Mucosa of rectum (tissue), 2 donors: ENCODE measurements around the gene STAC3.

Experiments
- H3K27ac ChIP-seq, 2 donors: one replicate each; pipeline ENCODE4 v1.7.0; 2013; ENCODE audit warnings: inconsistent platforms in 2 of 2, low read depth in 2 of 2, low read length in 2 of 2
- H3K27me3 ChIP-seq, 2 donors: one replicate each; pipeline ENCODE4 v1.7.0; 2013; ENCODE audit warnings: low read length in 2 of 2; ENCODE audit not compliant: control insufficient read depth in 2 of 2, insufficient read depth in 2 of 2
- H3K36me3 ChIP-seq, 2 donors: one replicate each; pipeline ENCODE4 v1.7.0; 2013; ENCODE audit warnings: low read length in 2 of 2; ENCODE audit not compliant: control insufficient read depth in 2 of 2, insufficient read depth in 2 of 2
- H3K4me1 ChIP-seq, 2 donors: one replicate each; pipeline ENCODE4 v1.7.0; 2013; ENCODE audit warnings: low read length in 2 of 2, mild to moderate bottlenecking in 1 of 2; ENCODE audit not compliant: control insufficient read depth in 2 of 2, insufficient read depth in 2 of 2
- H3K4me3 ChIP-seq, 2 donors: one replicate each; pipeline ENCODE4 v1.7.0; 2013; ENCODE audit warnings: low read length in 2 of 2
- H3K9ac ChIP-seq, 2 donors: one replicate each; pipeline ENCODE4 v1.7.0; 2013; ENCODE audit warnings: low read length in 2 of 2, low read depth in 1 of 2, mild to moderate bottlenecking in 1 of 2
- H3K9me3 ChIP-seq, 2 donors: one replicate each; pipeline ENCODE4 v1.7.0; 2013; ENCODE audit warnings: low read length in 2 of 2; ENCODE audit not compliant: control insufficient read depth in 2 of 2
- donor health status: healthy.
- donor health status: Normal muscosa, but diverticular disease.

The STAC3 gene

DNA sequence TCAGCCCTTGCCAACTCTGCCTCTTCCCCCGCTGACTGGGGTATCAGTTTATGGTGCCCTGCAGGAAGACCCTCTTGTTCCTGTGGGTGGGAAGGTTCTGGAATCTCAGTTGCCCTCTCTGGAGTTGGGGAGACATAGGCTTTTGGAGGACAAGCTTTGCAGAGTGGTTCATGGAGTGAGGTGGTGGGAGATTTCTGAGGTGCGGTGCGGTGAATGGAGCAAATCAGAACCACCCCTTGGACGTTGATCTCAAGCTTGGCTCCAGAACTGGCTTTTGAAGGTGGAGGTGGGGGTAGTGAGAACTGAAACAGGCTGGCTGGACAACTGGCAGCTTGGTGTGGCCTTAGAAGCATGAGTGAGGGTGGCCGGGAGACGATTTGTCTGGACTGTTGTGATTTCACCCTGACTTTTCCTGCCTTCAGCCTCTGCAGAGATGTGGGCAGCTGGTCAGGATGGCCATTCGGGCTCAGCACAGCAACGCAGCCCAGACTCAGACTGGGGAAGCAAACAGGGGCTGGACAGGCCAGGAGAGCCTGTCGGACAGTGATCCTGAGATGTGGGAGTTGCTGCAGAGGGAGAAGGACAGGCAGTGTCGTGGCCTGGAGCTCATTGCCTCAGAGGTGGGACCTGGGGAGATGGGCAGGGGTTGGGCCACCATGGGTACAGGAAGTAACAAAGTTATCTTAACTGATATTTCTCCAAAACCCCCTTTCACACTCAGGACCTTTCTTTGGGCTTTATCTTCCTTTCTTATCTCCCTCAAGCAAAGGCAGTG is 20.4 kb downstream of the STAC3 start:
- no peak overlapping the region for H3K27ac ChIP-seq

DNA sequence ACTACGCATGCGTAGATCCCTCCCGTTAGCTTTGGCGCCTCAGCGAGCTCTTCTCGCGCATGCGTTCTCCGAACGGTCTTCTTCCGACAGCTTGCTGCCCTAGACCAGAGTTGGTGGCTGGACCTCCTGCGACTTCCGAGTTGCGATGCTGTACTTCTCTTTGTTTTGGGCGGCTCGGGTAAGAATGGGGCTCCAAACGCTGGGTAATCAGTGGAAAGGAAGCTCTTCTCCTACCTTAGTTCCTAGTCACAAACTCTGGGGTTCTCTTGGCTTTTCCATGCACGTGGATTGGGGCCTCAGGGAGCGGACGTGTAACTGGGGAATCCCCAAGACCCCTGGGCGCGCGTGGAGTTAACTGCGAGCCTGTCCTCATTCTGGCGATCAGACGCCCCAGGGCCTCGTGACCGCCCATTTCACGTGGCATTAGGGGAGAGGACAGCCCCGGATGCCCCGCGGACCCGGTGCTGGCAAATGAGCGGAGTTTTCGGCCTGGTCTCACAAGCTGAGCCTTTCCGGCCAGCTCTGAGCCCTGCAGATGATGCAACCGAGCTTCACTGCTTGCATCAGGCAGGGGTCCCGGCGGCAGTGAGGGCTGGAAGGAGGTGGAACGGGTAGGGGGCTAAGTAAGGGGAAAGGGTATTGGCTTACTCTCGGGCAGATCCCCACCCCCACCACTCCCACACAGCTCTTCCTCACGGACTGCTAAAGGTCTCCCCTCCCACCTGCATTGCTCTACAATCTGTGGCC is 21.2 kb downstream of the STAC3 start, which contains the start of gene SHMT2:
TSS of gene SHMT2 (plus strand) at position 78 of the 747 bp plus-strand sequence. CDS start at position 146, 68 bp downstream.
- H3K9ac ChIP-seq, result peak within 1 kb of the TSS; percentile 63 to 85
- H3K27me3 ChIP-seq, result peaks cover 19 to 20% of the 10 kb centered on the region in 2 donors
- peaks cover 21 to 23% of the 10 kb centered on the region in 2 donors for H3K4me1 ChIP-seq
- H3K36me3 ChIP-seq, result peaks cover 25 to 27% of the 10 kb centered on the region in 2 donors
- peak within 1 kb of the TSS; percentile 72 to 95 for H3K4me3 ChIP-seq
- peak within 1 kb of the TSS; percentile 18 to 77 for H3K27ac ChIP-seq
- H3K9me3 ChIP-seq, result no peaks in the 10 kb centered on the region

More for the DNA sequence above, 20.4 kb downstream of the STAC3 start:
- H3K9ac ChIP-seq, result peak overlapping the region; percentile 63 to 85
- H3K36me3 ChIP-seq, result peaks cover 25 to 27% of the 10 kb centered on the region in 2 donors
- H3K4me1 ChIP-seq, result peaks cover 20 to 21% of the 10 kb centered on the region in 2 donors
- no peaks in the 10 kb centered on the region for H3K9me3 ChIP-seq
- H3K4me3 ChIP-seq, result peak overlapping the region; percentile 72 to 95
- H3K27me3 ChIP-seq, result peaks cover 13 to 18% of the 10 kb centered on the region in 2 donors

DNA sequence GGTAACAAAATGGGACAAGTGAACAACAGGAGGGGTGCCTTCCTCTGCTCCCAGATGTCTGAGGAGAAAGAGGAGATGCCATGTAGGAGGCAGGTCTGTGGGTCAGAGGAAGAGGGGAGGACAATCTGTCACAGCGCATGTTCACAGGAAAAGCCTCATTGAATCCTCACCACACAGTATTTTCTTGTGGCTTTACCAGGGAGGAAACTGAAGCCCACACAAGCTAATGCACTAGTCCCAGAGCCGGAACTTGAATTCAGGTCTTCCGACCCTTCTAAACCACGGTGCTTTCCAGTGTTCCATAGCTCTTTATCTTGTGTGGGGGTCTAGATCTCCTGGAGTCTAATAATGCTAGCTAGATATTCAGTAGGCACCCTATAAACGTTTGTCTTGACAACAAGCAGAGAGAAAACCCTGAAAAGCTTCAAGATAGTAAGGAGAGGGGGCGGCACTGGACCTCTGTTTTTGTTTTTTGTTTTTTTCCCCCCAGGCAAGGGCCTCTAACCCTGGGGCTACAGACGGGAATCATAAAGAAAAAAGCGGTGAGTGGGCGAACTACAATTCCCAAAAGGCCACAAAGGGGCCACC is 21.8 kb downstream of the STAC3 start:
- peak overlapping the region in 1 of 2 donors; percentile 77 for H3K27ac ChIP-seq
- H3K36me3 ChIP-seq, result peaks cover 21 to 24% of the 10 kb centered on the region in 2 donors
- peak overlapping the region; percentile 63 to 85 for H3K9ac ChIP-seq
- peaks cover 25 to 26% of the 10 kb centered on the region in 2 donors for H3K27me3 ChIP-seq
- H3K4me3 ChIP-seq, result peak overlapping the region; percentile 72 to 95
- peaks cover 21 to 23% of the 10 kb centered on the region in 2 donors for H3K4me1 ChIP-seq
- no peaks in the 10 kb centered on the region for H3K9me3 ChIP-seq

DNA sequence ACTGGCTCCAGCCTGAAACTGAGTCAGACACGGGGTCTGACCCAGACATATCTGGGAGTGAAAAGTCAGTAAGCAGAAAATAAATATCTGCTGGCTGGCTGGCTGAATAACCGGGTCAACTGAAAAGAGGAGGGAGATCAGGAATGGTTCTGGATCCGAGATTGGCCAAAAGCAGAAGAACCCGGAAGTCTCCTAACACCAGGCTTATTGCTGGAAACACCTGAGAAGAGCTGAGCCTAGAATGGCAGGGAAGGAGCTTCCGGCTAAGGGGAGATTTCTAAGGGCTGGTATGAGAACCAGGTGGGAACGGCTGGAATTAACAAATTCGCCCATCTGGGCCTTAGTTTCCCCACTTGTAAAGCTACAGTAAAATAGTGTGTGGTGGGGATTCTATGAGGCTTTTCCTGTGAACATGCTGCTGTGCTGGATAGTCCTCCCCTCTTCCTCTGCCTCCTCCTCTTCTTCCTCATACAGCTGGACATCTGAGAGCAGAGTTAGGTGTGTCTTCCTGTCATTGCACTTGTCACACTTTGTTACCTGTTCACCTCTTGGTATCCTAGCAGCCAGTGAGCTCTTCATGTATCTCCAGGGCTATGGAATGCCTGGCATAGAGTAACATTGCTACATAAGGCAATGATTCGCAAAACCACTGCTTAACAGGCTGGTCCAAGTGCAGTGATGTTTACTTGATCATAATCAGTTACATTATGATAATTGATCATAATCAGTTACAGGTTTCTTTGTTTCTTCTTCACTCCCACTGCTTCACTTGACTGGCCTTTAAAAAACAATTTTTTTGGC is 23.5 kb downstream of the STAC3 start:
- H3K4me3 ChIP-seq, result no peak overlapping the region

DNA sequence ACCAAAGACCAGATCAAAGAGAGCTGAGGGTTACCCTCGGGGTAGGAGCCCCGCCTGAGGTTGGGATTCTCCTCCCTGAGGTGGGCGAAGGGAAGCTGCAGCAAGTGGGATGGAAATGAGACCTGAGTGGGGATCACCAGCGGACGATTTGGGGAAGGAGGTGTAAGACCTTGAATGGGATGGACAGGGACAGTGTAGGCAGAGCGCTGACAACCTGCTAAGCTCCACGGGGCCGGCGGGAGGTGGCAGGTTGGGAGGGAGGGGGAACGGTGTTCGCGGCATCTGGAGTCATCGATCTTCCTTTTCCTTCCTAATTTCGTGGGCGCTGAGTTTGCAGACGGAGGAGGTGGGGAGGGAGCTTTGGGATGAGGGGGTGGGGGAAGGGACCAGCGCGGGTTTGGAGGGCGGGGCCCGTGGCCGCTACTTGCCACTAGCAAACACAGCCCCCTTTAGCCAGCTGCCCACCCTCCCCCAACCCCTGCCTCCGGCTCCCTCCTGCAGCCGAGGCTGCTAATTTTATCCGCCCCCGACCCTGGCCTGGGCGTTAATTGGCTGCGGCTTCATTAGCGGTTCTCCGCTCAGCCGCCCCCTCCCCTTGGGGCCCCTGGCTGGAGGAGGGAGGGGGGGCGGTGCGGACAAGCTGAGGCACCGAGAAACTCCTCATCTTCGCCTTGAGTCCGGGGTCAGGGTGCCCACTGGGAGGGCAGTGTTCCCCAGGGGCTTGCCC is 24.2 kb downstream of the STAC3 start:
- H3K9ac ChIP-seq, result no peak overlapping the region
- H3K4me3 ChIP-seq, result no peak overlapping the region
- peaks cover 21 to 23% of the 10 kb centered on the region in 2 donors for H3K4me1 ChIP-seq
- H3K36me3 ChIP-seq, result peaks cover 1 to 2% of the 10 kb centered on the region in 2 donors
- H3K27me3 ChIP-seq, result peaks cover 46 to 49% of the 10 kb centered on the region in 2 donors
- H3K27ac ChIP-seq, result no peak overlapping the region
- H3K9me3 ChIP-seq, result no peaks in the 10 kb centered on the region

More for the DNA sequence above, 23.5 kb downstream of the STAC3 start:
- no peak overlapping the region for H3K9ac ChIP-seq
- peaks cover 39 to 42% of the 10 kb centered on the region in 2 donors for H3K27me3 ChIP-seq
- H3K9me3 ChIP-seq, result no peaks in the 10 kb centered on the region
- H3K36me3 ChIP-seq, result peaks cover 6 to 8% of the 10 kb centered on the region in 2 donors
- H3K4me1 ChIP-seq, result peaks cover 21 to 23% of the 10 kb centered on the region in 2 donors
- no peak overlapping the region for H3K27ac ChIP-seq

DNA sequence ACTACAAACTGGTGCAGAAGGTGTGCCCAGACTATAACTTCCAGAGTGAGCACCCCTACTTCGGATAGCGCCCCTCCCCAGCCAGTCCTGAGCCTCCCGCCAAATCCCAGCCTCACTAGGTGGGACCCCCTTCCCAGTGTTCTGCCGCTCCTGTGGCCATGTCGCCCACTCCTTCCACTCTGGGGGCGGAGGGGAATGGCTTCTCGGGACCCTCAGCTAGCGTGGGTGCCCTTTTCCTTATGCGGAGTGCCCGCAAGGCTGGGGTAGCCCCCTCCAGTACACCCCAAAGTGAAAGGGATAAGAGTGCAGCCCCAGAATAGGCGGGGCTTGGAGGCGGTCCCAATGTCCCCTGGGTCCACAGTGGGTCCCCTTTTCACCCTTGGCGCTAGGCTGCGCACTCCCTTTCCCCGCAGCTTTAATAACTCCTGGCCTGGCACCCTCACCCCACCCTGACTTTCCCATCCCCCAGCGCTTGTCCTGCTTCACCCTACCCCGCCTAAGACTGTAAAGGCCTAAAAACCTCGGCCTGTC is 25.2 kb downstream of the STAC3 start:
- peaks cover 56 to 59% of the 10 kb centered on the region in 2 donors for H3K27me3 ChIP-seq
- peaks cover 21% of the 10 kb centered on the region in 2 donors for H3K4me1 ChIP-seq
- H3K9me3 ChIP-seq, result no peaks in the 10 kb centered on the region
- H3K4me3 ChIP-seq, result no peak overlapping the region
- no peak overlapping the region for H3K27ac ChIP-seq
- H3K36me3 ChIP-seq, result no peaks in the 10 kb centered on the region
- no peak overlapping the region for H3K9ac ChIP-seq

DNA sequence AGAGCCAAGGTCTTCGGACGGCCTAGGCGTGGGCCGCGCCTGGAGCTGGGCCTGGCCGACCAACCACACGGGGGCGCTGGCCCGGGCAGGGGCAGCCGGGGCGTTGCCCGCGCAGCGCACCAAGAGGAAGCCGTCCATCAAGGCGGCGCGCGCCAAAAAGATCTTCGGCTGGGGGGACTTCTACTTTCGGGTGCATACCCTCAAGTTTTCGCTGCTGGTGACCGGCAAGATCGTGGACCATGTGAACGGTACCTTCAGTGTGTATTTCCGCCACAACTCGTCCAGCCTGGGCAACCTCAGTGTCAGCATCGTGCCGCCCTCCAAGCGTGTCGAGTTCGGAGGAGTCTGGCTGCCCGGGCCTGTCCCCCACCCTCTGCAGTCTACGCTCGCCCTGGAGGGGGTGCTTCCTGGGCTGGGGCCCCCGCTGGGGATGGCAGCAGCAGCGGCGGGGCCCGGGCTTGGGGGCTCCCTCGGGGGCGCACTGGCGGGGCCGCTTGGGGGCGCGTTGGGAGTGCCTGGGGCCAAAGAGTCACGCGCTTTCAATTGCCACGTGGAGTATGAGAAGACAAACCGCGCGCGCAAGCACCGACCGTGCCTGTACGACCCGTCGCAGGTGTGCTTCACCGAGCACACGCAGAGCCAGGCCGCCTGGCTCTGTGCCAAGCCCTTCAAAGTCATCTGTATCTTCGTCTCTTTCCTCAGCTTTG is 25.9 kb downstream of the STAC3 start:
- Histone ChIP-seq H3K36me3 (no peaks in the 10 kb centered on the region), H3K4me3 (no peak overlapping the region), H3K9ac (no peak overlapping the region), H3K9me3 (no peaks in the 10 kb centered on the region), H3K27ac (no peak overlapping the region), H3K4me1 (peaks cover 14 to 15% of the 10 kb centered on the region in 2 donors), H3K27me3 (peaks cover 60 to 62% of the 10 kb centered on the region in 2 donors)

DNA sequence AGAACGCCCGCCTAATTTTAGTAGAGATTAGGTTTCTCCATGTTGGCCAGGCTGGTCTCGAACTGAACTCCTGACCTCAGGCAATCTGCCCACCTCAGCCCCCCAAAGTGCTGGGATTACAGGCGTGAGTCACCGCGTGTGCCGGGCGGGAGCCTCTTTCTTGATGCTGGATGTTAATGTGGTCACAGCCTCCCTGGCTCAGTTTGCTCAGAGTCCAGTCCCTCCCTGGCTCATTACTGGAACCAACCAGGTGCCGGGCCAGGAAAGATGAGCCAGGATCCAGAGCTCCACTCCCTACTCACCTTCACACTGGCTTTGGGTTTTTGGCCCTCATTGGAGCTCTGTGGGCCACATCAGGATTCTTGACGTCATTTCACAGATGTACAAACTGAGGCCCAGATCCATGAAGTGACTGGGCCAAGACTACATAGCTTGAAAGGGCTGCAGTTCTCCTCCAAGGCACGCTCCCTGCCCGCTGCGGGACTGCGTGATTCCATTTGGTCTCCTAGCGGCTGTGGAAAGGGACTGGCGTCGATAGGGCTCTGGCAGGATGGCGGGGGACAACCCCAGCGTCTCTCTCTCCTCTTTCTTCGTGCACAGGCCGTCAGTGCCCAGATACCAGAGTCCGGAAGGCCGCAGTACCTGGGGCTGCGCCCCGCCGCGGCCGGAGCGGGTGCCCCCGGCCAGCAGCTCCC is 26.6 kb downstream of the STAC3 start:
- no peak overlapping the region for H3K4me3 ChIP-seq
- H3K9ac ChIP-seq, result no peak overlapping the region
- H3K27me3 ChIP-seq, result peaks cover 66% of the 10 kb centered on the region in 2 donors
- H3K9me3 ChIP-seq, result no peaks in the 10 kb centered on the region
- no peaks in the 10 kb centered on the region for H3K36me3 ChIP-seq
- peaks cover 11% of the 10 kb centered on the region in 2 donors for H3K4me1 ChIP-seq
- H3K27ac ChIP-seq, result no peak overlapping the region
